Stimulated activated CD4-positive, alpha-beta T cell treated with anti-CD3 and anti-CD28 coated beads, Interleukin-15, amount 100 ng/mL, for 24 hours (primary cell): ENCODE data around the gene TUT1.
"Not testable (repeated sequence)": the region's sequence is repeated elsewhere in the genome, so short reads cannot be mapped to it uniquely, and the experiment has no call there.

Experiments used
- DNase-seq: peaks from one replicate; pipeline ENCODE4 v3.0.0-alpha.2; 2020

TUT1 gene

DNA sequence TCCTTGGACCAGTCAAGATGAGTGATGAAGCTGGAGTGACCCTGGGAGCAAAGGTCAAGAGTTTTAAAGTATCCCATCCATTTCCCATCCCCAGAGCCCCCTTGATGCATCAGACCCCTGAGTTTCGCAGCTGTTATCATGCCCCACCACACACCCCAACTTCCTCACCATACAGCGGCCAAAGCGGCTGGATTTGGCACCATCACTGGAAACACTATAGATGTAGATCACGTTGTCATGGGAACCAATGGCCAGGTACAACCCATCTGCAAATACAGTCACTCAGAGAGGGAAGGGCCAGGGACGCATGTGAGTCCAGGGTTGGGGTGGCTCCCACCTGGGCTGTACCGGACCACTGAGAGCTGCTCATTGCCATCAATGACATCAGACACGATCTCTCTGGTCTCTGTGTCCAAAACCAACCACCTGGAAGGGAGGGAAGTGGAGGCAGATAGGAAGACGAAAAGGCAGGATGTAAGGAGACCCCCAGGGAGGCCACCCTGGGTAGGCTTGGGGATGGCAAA lies 12.5 kb upstream of the TUT1 start:
- no peak for DNase-seq

DNA sequence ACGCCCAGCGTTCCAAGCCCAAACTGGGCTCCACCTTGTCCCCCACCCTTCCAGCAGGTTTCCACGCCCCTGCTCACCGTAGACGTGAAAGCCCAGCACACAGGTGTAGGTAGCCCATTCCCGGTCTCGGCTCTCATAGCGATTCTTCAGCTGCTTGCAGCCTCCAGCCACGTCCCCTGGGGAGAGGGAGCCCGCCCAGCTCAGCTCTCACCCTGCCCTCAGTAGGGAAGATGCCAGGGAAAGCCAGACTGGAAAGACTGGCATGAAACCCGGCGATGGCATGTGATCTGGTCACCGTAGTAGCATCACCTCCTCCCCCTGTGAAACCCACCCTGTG lies 11.7 kb upstream of the TUT1 start:
- DNase-seq: no peak

DNA sequence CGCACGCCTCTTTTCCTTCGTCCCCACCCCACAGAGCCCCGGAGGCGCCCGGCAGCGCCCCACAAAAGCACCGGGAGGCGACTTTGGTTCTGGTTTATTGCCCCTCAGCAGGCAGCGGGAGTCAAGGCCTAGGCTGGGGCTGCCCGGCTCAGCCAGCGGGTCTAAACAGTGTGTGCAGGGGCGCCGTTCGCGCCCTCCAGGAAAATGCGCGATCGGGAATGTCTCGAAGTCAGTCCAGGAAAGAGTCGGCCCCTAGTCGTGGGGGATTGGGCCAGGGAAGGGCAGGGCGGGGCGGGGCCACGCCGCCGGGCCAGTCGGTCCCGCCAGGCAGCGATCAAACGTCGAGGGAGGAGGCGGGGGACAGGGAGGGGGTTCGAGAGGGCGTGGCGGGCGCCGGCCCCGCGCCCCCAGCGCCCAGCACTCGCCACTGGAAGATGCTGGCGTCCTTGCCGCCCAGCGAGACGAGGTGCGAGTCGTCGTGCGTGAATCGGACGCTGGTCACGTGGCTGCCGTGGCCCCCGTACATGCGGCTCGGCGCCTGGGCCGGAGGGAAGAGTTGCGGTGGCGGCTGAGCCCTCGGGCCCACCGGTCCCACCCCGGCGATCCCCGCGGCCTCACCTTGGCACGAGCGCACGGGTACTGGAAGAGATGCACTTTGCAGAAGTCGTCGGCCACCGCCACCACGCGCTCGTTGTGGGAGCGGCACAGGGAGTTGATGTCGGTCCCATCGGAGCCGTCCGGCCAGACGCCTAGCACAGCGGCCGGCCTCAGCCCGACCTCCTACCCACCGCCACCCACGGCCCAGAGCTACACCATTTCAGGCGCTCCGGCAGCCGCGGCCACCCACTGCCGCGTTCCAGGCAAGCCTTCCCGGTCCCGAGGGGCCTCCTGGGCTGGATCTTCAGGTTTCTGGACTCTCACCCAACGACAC lies 11.1 kb upstream of the TUT1 start:
- DNase-seq: peak; percentile 61

DNA sequence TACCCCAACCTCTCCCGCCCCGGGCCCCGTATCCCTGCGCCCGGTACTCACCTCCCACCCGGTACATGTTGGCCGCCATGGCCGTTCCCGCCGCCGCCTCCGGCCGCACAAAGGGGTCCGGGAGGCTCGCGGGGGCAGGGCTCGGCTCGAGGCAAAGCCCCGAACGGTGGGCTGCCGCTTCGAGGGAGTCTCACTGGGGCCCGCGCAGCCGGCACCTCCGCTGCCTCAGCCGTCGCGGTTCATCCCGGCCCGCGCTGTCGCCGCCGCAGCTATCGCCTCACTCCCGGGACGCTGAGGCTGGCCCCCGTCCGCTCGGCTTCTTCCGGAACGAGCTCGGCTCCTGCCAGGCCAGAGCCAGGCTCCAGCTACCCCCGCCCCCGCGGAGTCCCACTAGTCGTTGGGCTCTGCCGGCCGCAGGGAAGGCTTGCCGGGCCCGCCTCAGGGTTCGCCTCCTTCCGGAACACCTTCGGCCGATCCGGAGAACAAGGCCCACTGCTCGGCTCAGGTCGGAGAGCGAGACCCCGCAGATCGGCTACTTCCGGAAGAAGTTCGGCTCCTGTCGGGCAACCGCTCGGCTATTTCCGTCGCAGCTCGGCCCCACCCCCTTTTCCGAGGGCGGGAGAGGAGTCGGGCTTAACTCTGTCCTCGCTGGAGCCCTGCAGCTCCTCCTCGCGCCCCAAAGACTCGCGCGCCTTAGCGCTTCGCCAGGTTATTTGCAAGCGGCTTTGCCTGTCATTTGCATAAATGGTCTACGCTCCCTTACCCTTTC lies 10.2 kb upstream of the TUT1 start, which contains the start of gene MTA2:
Gene MTA2 (minus strand): TSS at position 494 of the 769 bp plus-strand sequence. CDS start 415 bp downstream, at position 79.
- peak; percentile 99 for DNase-seq

DNA sequence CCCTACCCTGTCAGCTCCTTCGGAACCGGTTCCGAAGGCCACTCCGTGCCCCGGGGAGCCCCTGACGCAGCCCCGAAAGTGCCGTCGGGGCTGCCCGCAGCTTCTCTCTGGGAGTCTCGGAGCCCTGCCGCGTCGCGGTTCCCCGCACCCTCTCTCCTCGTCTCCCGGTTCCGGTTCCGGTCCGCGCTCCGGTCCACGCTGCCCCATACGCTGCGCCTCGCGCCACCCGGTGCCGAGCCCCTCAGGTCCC lies 9.7 kb upstream of the TUT1 start:
- DNase-seq: peak; percentile 72

DNA sequence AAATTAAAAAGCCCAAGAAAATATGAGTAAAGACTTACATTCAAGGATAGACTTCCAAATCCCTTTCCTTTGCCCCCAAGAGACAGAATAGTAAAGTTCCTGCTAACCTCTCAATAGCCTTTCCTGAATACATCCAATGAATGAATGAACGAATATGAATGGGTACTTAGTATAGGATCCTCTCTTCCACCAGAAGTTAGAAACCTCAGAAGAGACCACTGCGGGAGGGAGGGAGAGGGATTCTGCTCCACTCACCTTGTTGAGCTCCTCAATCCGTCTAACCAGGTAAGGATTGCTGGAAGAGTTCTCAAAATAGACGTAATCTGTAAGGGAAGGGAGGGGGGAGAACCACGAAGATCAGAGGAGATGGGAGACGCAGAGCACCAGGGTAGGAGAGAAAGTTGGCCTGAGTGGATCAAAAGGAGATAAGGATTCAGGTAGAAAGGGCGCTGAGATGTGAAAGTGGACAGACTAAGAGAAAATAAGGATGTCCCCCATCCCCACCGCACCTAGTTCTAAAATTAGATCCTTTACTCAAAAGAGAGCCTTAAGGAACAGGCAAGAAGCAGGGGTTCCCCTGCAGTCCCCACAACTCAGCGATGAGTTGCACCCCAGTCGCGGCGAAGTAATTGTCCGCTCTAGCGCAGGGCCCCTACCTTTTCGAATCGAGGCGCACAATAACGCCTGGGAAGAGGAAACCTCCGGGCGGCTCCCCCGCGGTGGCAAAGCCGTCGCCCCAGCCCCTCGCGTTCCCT lies 9.2 kb upstream of the TUT1 start:
- no peak for DNase-seq

DNA sequence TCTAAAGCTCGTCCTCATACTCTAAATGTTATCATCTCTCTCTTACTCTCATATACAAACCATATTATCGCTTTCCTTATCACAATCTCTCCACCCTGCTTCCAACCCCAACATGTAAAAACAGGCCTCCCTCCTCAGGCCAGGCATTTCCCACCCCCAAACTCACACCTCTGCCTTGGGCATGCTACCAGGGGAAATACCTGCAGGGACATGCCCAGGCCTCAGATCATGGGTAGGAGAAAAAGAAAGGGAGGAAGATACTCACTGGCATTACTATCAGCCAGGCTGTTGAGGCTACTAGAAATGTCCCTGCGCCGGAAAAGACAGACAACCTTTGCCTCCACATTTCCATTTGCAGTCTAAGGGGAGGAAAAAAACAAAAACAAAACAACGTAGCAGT lies 8.6 kb upstream of the TUT1 start:
- peak; percentile 33 for DNase-seq

DNA sequence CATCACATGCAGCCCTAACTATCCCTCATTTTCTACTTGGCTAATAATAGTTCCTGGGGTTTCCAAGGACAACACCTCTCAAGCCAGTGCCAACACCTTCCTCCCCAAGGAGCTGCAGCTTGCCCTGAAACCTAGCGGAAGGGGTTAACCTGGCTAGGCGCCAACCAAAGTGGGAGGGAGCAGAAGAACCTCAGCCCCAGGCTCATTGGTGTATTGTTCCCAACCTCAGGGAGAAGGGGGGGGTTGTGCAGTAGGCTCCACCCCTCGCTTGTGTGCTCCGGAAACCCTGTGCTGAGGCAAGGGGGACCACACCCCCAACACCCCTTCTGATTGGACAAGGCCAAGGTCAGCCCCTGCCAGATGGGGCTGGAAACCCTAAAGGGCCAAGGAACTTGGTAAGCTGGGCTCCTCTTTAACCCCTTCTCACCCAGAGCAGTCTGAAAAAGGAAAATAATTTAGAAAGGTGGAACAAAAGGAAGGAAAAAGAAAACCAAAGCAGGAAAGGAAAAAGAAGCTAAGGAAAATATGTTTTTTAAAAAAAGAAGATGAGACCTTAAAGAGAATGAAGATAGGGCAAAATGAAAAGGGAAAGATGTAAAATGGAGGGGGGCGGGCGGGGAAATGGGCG lies 7.9 kb upstream of the TUT1 start:
- peak; percentile 97 for DNase-seq

DNA sequence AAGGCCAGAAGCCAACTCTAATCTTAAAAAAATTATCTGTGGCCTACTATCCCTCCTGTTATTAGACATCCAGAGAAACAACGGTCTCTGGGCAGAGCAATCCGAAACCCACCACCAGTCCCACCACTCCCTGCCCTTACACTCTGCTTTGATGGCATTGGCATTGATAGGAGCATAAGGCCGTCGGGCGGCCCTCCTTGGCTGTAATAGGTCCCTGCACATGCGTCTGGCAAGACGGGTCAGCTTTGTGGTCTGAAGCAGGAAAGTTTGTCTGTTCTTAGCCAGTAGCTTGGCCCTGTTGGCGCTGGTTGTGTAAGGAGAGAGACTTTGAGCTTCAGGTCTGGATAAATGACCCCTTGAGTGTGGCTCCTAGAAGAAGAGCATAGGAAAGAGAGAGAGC lies 3.8 kb upstream of the TUT1 start:
- no peak for DNase-seq

DNA sequence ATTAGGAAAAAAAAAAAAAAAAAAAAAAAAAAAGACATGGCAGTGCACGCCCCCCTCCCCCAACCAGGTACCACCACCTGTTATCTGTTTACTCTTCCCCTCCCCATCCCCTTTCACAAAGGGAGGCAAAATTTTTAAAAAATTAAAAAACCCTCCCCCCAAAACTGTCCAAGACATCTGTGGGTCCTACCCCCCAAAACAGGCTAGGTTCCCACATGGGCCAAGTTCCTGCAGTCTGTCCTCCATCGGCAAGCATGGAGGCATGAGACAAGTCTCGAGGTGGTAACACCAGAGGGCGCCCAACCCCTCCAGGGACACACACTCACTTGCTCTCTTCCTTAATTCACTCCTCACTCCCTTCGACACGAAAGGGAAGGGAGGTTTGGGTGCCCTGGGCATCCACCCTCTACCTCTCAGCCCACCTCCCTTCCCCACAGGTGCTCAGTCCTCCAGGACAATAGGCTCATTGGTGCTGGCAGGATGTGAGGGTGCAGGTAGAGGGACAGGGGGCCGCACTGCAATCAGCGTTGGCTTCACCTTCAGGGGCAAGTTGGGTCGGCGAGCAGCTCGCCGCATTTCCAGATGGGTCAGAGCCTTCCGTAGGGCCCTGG lies 2.2 kb upstream of the TUT1 start:
- DNase-seq: peak; percentile 88

DNA sequence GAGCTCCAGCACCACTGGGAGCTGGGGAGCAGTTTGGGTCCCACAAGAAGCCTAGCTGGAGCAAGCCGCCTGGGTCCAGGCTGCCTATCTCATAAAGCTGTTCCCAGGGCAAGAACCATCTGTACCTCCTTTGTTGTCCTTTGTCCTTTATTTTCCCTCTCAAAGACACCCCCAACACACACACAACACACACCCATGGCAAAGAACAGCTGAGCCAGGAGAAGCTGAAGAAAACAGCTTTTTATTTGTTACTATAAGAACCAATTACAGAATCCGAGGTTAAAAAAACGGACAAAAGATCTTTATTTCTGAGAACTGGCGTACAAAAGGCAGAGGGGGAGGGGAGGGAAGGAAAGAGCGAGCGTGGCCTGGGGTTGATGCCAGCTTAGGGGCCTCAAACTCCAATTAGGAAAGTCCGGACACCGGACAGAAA lies 1.7 kb upstream of the TUT1 start:
- no peak for DNase-seq

DNA sequence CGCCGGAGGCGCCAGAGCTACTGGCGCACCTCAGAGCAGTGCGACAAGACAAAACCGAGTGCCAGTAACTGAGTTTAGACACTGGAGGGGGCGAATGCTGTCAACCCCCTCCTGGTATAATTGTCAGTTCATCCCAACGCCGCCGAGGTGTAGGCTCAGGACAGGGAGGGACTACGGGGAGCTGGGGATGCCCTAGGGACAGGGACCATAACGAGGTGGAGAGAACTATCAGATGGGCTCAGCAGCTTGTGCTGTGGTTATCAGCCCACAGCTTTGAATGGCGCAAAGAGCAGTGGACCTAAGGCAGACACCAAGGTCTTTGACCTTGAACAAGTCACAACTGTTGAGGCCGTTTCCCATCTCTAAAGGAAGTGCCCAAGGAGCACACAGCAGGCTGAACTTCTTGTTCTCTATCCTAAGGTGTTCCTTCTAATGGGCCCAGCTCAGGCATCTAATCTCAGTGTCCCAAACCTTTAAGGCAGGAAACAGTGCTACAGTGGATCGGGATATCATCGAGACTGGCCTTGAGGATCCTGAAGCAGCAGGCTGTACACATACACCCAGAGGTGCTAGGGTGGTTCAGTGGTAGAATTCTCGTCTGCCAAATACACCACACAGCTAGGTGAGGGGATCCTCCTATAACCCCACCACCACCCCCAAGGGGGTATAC lies 958 bp upstream of the TUT1 start:
- no peak for DNase-seq

DNA sequence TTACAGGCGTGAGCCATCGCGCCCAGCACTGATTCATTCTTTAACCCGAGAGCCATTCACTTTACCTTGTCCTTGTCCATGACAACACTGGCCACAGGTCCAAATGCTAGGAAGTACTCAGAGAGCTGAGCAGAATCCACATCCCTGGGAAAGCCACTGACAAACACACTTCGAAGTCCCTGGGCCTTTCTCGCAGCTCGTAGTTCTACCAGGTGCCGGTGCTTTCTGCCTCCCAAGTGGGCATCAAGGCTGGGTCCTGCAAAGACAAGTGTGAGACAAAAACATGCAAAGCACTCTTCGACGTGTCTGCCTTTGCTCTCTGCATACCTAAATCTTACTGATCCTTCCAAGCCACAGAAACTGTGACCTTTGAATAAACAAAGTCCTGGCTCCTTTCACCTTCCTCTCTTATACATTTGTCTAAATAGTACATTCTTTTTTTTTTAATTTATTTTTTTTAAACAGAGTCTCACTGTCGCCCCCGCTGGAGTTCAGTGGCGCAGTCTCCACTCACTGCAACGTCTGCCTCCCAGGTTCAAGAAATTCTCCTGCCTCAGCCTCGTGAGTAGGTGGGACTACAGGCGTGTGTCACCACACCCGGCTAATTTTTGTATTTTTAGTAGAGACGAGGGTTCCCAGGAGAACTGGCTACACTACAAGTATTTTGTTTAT lies 2.2 kb downstream of the TUT1 start:
- peak; percentile 44 for DNase-seq

DNA sequence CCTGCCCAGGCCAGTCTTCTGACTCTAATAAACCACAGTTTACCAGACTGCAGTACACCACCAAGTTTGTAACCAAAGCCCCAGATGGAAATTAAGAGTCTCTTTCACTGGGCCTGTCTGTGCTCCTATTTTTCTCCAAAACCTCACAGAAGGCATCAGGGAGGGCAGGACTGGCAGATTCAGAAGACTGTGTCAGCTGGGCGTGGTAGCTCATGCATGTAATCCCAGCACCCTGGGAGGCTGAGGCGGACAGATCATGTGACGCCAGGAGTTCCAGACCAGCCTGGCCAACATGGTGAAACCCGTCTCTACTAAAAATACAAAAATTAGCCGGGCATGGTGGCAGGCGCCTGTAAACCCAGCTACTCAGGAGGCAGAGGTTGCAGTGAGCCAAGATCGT lies 6.0 kb downstream of the TUT1 start:
- DNase-seq: not testable (repeated sequence)

DNA sequence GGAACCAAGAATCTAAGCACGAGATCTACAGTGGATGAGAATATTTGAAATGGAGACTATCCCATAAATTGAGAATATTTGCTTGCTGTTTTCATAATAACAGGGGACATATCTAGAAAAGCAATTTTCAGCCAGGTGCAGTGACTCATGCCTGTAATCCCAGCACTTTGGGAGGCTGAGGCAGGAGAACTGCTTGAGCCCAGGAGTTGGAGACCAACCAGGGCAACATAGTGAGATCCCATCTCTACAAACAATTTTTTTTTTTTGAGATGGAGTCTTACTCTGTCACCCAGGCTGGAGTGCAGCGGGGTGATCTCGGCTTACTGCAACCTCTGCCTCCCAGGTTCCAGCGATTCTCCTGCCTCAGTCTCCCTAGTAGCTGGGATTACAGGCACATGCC lies 9.6 kb downstream of the TUT1 start:
- not testable (repeated sequence) for DNase-seq

DNA sequence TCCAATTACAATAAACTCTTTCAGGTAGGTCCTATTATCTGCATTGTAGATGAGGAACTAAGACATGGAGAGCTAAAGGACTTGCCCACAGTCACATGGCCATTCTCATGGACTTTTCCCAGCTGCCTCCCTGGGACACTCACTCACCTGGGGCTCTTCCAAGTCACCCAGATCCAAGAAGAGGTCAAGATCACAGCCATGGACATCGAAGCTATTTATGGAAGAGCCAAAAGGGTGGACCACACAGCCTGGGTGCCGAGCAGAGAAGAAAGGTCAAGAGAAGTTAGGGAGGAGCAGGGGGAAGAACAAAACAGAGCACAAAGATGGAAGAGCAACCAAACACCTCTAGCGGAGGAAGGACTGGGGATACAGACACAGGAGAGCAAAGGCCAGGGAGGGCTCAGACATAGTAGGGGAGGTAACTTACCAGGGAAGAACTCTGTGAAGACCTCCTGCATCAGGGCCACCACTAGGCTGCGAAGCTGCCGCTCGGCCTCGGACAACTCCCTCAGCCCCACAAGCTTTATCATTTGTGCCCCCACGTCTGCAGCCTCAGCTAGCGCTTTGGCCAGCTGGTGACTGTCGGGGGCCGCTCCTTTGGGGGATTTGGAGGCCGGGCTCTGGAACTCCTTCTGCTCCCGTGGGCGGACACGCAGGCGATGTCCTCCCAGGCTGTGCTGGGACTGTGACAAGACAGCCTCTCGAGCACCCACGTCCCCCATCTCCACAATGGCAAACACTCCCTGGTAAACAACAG lies 10.2 kb downstream of the TUT1 start:
- DNase-seq: no peak

DNA sequence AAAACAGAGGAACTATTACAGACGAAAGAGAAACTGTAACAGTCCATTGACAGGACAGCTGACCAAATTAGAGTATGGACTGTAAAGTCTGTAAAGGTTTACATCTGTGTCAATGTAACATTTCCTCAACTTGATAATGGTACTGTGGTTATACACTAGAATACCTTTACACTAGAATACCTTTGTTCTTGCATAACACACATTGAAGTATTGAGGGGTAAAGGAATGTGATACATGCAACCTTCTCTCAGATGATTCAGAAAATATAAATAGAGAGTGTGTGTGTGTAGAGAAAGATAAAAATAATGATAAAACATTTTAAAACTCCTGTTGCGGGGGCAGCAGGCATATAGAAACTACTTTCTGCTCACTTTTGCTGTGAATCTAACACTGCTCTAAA lies 12.1 kb downstream of the TUT1 start:
- DNase-seq: no peak

DNA sequence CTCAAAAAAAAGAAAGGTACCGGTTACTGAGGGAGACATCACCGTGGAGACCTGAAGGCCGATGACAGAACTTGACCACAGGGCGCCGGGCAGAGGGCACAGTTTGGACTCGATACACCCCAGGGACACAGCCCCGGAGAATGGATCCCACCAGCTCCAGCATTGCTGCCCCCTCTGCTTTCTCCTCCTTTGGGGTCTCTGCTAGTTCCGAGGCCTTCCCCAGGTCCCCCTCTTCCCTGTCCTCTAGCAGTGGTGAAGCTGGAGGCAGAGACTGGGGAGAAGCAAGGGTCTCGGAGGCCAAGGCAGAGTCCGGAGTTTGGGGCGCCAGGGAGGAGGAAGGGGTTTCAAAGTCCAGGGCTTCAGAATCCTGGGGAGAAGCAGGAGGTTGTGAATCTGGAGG lies 12.8 kb downstream of the TUT1 start:
- DNase-seq: no peak

DNA sequence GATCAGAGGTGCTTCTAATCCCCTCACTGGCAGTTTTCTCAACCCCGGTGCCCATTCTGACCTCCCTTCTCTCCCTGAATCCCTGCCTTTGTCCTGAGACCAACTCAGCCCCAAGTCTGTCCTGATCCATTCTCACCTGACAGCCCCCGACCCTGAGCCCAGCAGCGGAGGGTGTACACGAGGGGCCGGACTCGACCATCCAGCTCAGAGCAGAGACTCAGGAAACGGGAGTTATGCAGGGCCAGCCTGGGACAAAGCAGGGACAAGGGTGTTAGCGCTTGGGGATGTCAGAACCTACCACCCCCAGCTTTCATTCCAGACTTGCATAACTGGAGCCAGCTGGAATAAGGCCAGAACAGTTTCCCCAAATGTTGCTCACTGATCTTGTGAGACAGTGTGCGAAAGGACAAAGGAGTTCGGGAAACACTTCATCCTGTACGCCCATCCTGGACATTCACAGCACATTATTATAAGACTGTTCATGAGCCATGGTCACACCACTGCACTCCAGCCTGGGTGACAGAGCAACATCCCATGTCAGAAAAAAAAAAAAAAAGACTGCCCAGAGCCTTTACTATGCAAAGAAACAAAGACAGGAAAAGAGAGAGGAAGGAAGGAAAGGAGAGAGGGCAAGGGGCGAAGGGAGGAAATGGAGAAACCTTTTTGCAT lies 14.1 kb downstream of the TUT1 start:
- no peak for DNase-seq

DNA sequence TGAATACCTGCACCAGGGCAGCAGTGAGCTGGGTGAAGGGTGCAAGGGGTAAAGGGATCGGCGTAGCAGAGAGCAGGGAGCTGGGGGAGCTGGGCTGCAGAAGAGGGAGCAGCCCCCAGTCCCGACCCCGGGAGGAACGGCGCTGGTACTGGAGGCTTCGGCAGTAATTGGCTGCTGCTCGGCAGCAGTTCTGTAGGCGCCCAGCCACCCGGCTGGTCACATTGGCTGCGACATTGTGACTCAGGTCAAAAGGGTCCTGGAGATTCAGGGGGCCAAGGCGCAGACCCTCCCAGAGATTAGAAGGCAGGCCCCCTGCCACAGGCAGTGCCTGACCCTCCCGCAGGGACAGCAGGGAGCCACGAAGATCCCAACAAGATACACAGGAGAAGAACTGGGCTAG lies 15.5 kb downstream of the TUT1 start:
- DNase-seq: no peak
